GM18498 (cell line): ENCODE measurements around the gene TMEM161A.
"Not testable (repeated sequence)": the region's sequence is repeated elsewhere in the genome, so short reads cannot be mapped to it uniquely, and the experiment has no call there.

Experiments
- ATAC-seq: cut with Tn5 transposase; IDR thresholded peaks from one replicate; pipeline ENCODE4 v1.9.1; 2021; ENCODE audit warnings: mild to moderate bottlenecking, moderate library complexity; ENCODE audit not compliant: unreplicated experiment

Gene TMEM161A

DNA sequence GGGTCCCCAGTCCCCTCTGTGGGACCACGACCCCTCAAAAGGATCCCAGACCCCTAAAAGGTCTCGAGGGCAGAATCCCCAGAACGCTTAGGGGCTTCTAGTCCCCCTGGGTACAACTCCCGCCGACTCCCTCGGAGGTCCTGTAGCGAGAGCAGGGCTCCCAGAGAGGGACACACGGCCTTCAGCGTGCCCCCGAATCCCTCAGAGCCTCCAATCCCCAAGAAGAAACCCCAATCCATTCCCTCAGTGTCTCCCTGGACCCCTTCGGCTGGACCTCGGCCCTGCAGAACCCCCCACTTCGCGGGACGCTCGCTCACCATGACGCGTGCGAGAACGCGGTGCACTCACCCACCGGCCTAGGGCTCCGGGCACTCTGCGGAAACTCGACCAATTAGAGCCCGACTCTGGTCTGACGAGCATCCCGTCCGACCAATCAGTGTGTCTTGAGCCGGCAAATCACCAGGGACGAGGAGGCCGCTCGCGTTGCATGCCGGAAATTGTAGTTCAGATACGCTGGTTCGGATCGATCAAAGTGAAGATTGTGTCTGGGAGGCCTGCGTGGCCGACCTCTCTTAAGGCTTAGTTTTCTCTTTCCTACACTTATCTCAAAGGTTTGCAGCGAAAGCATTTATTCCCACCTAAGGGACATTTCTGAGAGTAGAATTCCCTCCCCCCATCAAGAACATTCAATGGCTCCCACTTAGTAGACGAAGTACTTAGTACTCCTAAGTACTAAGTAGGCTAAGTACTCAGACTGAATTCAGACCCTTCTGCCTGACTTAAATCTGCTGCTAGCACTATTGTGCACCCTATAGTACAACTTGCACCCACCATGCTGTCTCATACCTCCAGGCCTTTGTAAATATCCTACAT, at the start of gene TMEM161A:
Gene TMEM161A (minus strand): TSS at position 370 of the 873 bp plus-strand sequence. CDS start 50 bp downstream, at position 320.
- peak; percentile 97 for ATAC-seq

DNA sequence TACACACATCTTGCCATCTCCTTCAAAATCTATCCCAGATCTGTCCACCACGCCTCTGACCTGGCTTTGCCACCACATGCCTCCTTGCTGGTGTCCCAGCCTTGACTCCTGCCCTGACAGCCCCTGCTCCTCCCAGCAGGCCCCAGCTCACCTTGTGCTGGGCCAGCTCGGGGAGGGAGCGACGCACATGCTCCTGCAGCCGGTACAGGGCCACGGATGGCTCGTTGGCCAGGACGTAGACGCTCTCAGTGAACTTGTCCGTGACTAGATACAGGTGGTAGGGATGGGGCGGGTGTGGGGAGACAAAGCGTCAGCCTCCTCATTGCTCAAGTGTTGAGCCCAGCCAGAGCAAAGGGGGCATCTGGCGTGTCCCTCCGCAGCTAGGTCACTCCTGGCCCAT, 48.5 kb upstream of the TMEM161A start:
- ATAC-seq = no peak

DNA sequence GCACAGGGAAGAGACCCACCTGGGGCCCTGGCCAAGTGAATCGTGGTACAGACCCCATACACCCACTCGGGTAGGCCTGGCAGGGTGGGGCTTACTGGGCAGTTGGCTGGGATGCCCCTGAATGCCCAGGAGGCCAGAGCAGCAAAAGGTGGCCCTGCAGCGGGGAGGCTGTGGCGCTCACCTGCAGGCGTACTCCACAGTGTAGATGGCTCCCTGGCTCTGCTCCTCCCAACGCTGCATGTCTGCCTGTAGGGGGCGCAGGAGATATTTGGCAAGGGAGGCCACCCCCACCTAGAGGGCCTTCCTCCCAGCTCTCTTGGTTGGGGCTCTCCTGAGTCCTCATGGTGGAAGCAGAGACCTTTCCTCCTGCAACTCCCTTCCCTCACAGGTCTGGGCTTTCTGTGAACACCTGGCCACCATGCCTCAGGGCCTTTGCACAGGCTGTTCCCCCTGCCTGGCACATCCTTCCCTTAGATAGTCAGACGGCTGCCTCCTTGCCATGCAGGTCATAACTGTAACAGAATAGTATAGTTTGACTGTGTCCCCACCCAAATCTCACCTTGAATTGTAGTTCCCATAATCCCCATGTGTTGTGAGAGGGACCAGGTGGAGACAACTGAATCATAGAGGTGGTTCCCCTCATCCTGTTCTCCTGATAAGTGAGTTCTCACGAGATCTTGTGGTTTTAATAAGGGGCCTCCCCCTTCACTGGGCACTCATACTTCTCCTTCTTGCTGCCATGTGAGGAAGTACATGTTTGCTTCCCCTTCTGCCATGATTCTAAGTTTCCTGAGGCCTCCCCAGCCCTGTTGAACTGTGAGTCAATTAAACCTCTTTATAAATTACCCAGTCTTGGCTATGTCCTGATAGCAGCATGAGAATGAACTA, 47.8 kb upstream of the TMEM161A start:
- ATAC-seq = no peak

DNA sequence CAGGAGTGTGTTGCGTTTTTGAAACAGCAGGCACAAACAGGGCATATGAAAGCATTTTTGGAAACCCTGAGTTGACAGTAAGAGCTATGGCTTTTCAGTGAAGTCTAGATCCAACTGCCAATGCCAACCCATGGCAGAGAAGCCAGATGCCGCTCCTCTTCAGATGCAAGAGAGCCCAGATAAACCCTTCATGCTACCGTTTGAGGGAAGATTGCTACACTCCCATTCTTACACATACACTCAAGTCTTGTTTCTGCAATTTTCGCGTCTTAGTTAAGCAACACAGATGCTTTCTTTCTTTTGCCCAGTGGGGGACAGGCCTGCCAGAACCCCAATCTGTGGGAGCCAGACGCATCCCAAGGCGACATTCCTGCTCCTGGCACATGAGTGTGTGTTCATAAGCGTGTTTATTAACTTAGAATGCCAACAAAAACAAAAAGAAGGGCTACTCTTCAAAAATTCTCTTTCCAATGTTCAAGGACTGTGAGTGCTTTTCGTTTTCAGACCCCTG, 43.3 kb upstream of the TMEM161A start:
- no peak for ATAC-seq

DNA sequence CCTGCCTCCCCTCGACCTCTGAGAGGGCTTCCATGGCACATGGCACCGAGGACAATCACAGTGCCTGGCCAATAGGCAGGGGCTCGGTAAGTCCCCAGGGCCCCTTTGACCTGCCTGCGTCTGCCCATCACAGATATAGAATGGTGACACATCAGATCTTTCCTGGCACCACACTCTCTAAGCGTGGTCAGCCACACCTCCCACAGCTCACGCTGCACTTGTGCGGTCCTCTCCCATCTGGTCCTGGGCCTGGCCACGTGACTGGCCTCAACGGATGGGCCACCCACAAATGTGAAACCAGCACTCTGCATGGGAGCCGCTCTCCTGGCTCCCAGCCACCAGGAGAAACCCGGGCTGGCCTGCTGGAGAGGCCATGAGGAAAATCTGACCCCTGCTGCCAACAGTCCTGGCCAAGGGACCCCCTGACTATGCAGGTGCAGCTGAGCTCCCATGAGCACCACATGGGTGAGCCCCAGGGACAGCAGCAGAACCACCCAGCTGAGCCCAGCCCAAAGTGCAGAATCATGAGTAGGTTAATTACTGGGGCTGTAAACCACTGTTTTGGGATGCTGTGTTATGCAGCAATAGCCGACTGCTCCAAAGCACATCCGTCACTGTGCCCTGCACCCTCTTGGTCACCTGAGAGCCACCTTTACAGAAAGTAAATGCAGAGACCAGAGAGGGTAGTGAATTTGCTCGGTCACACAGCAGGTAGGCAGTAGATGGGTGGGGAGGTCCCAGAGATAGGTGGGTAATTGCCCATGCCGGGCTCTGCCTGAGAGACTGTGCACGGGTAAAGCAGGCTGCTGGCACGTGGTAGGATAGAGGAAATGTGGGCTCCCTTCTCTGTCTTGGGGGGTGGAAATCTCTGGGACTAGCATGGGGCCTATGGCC, 41.5 kb upstream of the TMEM161A start:
- no peak for ATAC-seq

DNA sequence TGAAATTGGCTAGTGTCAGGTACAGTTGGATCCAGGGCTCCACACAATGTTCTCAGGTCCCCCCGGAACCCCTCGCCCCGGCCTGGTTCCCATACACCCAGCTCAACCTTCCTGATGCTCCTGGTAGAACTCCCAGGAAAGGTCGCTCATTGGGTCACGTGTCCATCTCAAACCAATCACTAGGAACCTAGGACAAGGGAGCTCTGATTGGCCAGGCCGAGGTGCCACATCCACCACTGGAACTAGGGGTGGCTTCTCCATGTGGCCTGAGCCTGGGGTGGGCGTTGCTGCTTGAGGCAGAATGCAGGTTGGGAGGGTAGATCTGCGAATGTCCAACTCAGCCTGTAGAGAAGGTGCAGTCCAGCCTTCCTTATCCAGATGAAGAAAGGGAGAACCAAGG, 38.7 kb upstream of the TMEM161A start:
- ATAC-seq = no peak

DNA sequence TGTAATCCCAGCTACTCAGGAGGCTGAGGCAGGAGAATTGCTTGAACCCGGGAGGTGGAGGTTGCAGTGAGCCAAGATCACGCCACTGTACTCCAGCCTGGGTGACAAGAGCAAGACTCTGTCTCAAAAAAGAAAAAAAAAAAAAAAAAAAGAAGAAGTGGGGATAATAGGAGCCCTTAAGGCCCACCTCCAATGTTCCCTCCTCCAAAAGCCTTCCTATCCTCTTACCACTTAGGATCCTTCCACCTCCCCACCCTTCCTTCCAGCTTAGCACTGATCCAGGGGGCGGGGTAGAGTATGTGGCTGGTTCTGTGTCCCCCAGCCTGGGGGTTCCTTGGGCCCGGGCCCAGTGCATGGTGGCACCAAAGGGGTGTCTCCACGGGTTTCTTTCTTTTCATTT, 35.0 kb upstream of the TMEM161A start:
- ATAC-seq = not testable (repeated sequence)

DNA sequence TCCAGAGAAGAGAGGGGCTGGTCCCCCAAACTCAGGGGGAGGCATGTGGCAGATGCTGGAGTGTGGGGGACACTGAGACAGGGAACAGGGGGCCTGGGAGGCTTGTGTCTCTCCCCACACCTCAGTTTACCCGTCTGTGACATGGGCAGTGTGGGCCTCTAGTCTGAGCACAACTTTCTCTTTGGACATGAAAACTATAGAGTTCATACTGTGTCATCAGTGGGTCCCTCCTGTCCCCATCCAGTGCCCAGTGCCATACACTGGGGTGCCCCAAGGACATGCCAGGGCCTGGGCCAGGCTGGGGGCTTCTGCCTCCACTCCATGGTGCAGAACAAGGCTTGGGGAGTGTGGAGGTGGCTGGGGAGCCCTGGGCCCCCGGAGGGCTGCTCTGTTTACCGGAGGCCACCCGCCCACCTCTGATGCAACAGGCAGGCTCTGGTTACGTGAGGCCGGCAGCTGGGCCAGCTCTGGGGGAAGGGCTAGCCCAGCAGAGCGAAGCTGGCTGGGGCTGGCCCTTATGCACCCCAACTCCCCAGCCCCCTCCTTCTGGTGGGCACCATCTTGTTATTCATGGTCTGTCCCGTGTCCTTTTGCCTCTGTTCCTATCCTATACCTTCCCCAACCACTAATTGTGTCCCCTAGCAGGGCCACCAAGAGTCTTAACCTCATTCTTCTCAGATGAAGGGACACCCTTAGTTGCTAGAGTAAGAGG, 33.7 kb upstream of the TMEM161A start:
- ATAC-seq = no peak

DNA sequence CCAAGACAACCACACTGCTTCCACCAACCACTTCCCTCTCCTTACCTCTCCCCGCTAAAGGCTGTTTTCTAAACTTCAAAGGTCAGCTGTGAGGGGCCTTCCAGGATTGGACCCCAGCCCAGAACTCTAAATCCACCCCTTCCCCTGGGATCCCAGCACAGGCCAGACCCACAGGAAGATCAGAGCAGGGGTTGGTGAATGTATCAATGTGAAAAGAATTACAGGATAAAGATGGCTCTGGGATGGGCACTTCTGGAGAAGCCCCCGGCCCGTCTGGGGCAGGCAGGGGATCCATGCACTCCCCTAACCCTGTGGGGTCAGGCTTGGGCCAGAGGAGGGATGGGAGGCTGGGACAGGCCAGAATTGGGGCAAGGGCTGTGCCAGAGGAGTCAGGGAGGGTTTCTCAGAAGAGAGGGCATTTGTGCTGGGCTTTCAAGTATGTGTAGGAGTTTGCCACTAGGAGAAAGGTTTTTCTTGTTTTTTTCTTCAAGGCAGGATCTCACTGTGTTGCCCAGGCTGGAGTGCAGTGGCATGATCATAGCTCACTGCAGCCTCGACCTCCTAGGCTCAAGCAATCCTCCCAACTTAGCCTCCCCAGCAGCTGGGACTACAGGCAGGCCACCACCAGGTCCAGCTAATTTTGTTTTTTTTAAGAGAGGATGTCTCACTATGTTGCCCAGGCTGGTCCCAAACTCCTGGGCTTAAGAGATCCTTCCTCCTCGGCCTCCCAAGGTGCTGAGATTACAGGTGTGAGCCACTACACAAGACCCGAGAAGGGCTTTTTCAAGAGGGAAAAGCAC, 32.8 kb upstream of the TMEM161A start:
- no peak for ATAC-seq

DNA sequence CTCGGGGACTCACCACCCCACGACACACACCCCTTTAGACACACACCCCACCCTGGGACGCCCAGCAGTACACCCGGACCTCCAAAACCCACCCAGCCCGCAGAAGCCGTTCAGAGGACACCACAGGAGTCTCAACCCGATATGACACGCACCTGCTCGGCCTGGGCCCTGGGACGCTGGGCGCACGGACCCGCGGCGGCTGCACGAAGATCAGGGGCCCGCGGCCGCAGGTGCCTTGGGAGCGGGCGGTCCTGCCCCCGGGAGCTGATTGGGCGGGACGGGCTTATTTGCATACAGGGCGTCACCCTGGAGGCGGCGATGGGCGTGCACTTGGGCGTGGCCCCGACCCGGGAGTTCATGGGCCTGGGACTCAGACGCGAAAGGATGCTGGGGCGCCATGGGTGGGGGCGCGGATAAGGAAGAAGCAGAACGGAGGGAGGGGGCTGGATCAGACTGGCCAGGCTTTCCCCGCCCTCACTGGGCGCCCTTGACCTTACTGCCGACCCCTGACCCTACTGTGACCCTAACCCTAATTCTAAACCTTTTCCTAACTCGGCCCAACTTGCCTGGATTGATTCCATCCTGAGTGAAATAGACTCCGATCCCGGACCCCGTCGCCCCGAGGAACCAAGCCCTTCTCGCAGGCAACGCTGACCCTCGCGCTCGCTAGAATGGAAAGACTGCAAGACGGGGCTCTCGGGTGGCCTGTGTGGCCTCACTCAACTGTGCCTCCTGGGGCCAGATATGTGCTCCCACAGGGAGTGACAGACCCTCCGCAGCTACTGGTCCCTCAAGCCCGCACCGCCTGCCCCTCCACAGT, 32.0 kb upstream of the TMEM161A start, which contains the start of gene MEF2B:
Gene MEF2B (minus strand): TSS at position 211 of the 820 bp plus-strand sequence. CDS start 19,528 bp downstream, outside the sequence.
- peak; percentile 88 for ATAC-seq

DNA sequence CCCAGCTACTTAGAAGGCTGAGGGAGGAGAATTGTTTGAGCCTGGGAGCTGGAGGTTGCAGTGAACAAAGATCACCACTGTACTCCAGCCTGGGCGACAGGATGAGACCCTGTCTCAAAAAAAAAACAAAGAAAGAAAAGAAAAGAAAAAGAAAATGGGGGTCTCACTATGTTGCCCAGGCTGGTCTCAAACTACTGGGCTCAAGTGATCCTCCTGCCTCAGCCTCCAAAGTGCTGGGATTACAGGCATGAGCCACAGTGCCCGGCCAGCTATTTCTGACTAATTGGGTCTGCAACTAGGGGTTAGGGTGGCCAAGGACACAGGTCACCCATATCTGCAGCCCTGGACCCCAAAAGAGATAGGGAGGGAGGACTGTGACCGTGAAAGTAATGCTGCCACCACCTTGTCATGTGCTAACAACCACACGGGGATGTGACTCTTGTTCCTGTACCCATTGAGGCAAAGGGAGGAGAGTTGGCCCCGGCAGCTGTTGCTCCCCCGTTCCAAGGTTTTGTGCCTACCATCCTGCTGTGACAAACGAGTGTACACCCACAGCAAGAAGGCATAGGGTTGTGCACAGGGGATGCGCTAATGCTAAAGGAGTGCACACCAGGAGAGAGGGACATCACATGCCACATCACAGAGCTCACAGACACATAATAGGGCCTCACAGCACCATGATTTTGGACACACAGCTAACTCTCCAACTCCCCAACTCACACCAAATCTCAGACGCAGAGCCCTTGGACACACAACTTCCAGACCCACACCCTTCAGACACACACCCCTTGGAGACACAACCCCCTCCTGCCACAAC, 31.2 kb upstream of the TMEM161A start:
- peak; percentile 11 for ATAC-seq

DNA sequence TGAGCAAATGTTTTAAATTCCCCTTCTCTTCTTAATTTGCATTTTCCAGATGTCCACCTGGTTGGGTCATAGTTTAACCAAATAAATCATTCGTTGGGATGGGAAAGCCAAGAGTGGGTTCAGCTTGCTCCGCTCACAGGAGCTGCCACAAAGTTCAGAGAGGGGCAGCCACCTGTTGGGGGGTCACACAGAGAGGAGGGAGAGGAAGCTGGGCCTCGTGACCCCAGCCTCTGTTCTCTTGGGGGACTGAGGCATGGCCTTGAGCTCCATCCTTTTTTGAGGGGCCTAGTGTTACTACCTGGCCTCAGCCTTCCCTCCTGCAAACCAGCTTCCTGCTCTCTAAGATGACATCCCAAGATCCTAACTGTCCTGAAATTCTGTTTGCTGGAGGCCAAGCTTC, 29.3 kb upstream of the TMEM161A start:
- ATAC-seq = no peak

DNA sequence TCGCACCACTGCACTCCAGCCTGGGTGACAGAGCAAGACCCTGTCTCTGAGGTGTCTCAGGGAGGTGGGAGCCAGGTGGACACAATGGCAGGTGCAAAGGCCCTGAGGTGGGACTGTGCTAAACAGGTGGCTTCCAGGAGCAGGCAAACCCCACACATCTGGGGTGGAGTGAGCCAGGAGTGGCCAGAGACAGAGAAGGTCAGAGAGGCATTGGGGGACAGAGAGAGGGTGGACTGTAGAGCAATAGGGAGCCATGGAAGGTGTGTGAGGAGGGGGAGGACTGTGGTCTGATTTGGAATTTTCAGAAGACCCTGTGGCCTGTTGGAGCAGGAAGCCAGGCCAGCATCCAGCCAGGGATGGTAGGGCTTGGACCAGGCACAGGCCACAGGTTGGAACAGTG, 27.1 kb upstream of the TMEM161A start:
- no peak for ATAC-seq

DNA sequence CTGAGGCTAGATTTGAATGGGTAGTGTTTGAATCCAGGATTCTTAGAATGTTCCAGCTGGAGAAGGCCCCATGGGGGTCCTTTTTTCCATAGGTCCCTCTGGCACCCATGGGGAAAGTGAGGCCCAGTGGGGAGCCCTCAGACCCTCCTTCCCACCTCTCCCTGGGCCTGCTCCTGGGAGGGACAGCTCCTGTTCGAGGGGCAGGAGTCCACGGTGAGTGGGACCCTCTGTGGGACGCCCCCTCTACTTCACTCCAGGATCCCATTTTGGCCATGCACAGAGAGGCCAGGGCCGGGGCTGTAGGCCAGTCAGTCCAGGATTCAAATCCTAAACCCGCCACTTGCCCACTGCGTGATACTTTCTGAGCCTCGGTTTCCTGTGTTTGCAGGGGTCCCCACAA, 24.2 kb upstream of the TMEM161A start:
- no peak for ATAC-seq

DNA sequence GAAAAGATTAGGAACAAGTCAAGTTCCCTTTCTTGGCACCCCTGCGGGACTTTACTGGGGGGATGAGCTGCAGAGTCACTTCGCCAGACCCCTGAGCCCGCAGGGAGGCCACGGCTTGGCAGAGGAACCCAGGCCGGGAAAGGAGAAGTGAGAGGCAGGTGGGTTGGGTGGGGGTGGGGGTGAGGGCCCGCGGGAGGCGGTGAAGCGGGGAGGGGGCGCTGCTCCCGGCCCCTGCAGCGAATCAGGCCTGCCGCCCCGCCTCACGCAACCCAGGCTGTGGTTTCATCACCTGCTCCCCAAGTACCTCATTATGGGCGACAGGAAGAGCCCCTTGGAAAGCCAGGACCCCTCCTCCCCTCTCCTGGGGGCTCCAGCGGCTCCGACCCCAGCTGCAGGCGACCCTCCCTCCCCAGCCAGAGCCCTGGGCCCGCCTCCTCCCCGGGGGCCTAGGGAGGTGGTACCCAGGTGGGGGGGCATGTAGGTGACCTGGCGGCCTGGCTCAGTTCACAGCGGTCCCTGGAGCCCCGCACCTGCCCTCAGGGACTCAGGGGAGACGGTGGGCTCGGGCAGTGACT, 22.3 kb upstream of the TMEM161A start:
- ATAC-seq = peak; percentile 37

DNA sequence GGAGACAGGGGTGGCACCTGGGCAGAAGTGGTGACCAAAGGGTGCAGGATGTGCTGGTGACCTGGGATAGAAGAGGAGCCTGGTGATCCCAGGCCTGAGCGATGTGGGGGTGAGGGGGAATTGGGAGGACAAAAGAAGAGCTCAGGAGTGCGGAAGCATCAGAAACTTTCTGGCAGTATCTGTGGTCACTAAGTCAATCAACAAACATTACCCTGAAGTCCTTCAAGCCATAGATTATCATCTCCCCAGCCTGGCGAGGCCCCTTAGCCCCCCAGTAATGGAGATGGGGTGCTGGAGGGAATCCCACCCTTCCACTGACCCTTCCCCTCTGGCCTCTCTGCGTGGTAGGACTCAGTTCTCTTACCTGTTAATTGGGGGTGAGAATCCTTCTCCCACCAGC, 21.3 kb upstream of the TMEM161A start:
- no peak for ATAC-seq

DNA sequence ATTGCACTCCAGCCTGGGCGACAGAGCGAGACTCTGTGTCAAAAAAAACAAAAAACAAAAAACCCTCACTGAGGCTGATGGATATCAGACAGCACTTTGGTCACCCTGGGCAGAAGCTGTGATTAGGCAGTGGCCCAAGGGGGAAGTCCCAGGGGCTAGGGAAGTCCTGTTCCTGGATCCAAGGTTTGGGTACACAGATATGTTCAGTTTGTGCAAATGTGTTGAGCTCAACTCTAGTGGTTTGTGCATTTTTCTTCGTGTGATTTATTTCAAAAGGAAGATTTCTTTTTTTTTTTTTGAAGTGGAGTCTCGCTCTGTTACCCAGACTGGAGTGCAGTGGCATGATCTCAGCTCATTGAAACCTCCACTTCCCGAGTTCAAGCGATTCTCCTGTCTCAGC, 19.5 kb upstream of the TMEM161A start:
- no peak for ATAC-seq
